ENCODE results near the gene TPP1.

TPP1 gene

GRCh38 chr11:6619004-6619745 is at the start of gene TPP1:
Gene TPP1 (minus strand): TSS chr11:6619422. CDS start chr11:6619400, 22 bp downstream.
- DNase-seq (ENCODE audit: low read depth): peak; percentile 84

- no peak for DNase-seq (ENCODE audit: low read depth)
Observed at GRCh38 chr11:6667733-6668374, 48.6 kb upstream of the TPP1 start.

DNA sequence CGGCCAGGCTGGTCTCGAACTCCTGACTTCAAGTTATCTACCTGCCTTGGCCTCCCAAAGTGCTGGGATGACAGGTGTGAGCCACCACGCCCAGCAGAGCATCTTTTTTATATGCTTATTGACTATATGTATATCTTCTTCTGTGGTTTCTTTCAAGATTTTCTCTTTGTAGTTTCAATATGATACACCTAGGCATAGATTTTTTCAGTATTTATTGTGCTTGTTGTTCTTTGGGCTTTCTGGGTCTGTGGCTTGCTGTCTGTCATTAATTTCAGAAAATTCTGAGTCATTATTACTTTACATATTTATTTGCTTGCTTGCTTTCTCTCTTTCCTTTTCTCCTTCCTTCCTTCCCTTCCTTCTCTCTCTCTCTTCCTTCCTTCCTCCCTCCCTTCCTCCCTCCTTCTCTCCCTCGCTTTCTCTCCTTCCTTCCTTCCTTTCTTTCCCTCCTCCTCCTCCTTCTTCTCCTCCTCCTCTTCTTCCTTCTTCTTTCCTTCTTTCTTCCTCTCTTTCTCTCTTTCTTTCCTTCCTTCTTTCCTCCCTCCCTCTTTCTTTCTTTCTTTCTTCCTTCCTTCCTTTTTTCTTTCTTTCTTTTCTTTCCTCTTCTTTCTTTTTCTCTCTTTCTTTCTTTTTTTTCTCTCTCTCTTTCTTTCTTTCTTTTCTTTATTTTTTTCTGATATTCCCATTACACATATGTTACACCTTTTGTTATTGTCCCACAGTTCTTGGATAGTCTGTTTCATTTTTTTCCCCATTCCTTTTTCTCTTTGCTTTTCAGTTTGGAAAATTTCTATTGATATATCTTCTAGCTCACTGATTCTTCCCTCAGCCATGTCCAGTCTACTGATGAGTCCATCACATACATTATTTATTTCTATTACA is 47.3 kb upstream of the TPP1 start:
- DNase-seq (ENCODE audit: low read depth): no peak

GRCh38 chr11:6664551-6664950 is 45.3 kb upstream of the TPP1 start:
- DNase-seq (ENCODE audit: low read depth): no peak

DNA sequence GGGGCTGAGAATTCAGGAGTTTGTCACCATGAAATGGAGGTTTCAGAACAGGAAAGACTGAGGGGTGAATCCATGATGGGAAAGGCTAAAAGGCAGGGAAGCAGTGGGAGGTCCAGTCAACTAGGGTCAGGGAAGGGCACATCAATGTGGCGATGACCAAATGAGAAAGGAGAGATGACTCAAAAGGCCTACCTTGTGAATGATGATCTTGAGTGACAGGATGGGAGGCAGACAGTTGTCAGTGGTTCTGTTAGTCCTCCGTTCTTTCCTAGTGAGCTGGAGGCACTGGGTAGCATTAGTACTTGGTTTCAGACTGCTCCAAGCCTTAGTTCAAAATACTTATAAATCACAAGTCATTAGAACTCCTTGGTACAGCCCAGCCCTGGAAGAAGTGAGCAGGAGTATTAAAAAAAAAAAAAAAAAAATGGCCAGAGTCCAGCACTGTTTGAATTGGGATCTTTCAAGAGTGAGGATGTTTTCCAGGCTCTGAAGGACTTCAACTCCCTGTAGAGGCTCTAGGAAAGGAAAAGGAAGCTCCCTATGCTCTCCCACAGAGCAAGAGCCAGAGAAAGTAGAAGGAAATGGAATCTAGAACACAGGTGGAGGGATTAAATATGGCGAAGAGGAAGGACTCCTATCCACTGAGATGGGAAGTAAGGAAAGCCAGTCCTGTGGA is 44.7 kb upstream of the TPP1 start:
- DNase-seq (ENCODE audit: low read depth): no peak

DNA sequence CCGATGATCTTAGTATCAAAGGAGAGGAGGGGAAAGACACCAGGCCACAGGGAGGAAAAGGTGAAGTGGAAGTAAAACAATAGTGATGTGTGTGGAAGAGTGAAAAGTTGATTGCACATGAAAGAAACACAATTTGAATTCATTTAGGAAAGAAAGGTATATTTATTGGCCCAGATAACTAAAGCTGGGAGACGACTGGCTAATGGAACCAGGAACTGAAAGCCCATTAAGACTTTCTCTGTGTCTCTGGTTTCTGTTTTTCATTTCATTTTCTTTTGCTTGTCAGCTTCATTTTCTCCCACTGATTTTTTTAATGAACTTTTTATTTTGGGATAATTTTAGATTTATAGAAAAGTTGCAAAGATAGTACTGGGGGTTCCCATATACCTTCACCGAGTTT is 41.5 kb upstream of the TPP1 start:
- DNase-seq (ENCODE audit: low read depth): no peak

- no peak for DNase-seq (ENCODE audit: low read depth)
Observed at GRCh38 chr11:6658647-6659046, 39.4 kb upstream of the TPP1 start.

GRCh38 chr11:6657346-6657745 is 38.1 kb upstream of the TPP1 start:
- DNase-seq (ENCODE audit: low read depth): no peak

DNA sequence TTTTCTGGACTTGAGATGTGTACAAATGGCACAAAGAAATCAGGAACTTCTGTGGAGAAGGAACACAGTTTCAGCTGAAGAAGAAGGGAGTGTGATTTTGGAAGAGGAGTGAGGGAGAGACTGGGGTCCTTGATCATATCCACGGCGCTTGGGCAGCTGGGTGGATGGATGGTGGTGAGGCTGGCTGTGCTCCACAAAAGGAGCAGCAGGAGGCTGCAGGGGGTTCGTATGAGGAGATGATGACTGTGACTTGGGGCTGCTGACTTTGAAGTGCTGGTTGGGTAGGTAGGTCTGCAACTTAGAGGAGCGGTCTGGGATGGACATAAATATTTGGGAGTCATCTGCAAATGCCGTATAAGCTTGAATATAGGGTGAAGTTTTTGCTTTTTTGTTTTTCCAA is 37.7 kb upstream of the TPP1 start:
- DNase-seq (ENCODE audit: low read depth): no peak

- DNase-seq (ENCODE audit: low read depth): no peak
Observed at GRCh38 chr11:6656584-6656915, 37.3 kb upstream of the TPP1 start.

- DNase-seq (ENCODE audit: low read depth): no peak
Observed at GRCh38 chr11:6655790-6656583, 36.8 kb upstream of the TPP1 start, which contains the start of gene DCHS1. Gene DCHS1 (minus strand): TSS chr11:6655809. CDS start chr11:6641613, 14,196 bp downstream.

DNA sequence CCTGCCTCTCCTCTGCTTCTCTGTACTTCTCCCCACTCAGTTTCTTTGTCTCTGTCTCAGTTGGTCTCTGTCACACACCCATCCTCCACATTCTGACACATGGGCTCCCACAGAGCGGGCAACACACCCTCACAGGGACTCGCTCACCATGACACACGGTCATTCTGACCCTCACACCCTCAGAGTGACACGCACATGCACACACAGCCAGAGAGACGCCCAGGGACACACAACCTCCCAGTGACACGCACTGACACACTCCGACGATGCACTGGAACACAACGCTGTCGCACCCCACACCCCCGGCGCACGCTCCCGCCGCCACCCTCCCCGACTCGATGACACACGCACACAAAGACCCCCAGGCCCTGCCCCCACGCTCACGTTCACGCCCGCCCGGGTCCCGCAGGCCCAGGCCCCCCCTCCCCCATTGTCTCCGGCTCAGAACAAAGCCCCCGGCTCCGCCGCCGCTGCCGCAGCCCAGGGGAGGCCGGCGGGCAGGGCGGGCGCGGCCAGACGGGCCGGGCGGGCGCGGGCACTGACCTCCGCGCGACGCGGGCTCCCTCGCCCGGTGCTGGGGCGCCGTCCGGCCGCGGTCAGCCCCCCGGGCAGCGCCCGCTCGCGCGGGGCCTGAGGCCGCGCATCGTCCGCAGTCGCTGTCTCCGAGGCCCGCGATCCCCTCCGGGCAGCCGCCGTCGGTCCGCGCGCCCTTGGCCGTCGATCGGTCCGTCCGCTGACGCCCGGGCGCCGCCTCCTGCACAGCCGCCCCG is 36.0 kb upstream of the TPP1 start:
- DNase-seq (ENCODE audit: low read depth): no peak

GRCh38 chr11:6654281-6655019 is 35.2 kb upstream of the TPP1 start:
- DNase-seq (ENCODE audit: low read depth): no peak

- DNase-seq (ENCODE audit: low read depth): no peak
Observed at GRCh38 chr11:6653656-6654055, 34.4 kb upstream of the TPP1 start.

DNA sequence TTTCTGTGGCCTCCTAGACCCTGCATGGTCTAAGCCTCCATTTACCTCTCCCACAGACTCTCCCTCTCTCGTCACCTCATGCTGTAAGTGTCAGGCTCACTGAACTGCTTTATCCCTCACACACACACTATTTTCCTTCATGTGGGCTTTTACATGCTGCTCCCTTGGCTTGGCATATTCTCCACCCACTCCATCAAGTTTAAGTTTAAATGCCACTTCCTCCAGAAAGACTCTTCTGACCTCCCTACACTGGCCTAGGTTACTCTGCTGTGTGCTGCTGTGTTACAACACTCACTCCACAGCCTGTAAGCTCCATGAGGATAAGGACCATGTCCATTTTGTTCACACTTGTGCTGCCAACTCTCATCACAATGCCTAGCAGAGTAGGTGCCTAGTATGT is 33.9 kb upstream of the TPP1 start:
- no peak for DNase-seq (ENCODE audit: low read depth)

GRCh38 chr11:6652182-6652581 is 33.0 kb upstream of the TPP1 start:
- no peak for DNase-seq (ENCODE audit: low read depth)

DNA sequence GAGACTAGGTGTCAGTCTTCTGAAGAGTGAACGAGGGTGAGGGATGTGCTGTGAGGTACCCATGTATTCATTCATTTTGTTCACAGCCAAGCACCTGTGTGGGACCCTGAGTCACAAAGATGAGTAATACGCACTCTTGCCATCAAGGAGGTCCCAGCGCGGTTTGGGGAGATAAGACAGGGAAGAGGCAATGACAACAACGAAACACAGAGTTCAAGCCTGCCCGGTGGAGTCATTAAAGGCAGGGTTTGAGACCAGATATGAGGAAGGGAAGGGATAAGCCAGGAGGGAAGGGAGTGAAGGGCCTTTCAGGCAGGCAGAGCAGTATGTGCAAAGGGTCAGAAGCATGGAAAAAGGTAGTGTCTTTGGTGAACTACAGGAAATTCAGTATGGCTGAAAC is 31.8 kb upstream of the TPP1 start:
- DNase-seq (ENCODE audit: low read depth): no peak

DNA sequence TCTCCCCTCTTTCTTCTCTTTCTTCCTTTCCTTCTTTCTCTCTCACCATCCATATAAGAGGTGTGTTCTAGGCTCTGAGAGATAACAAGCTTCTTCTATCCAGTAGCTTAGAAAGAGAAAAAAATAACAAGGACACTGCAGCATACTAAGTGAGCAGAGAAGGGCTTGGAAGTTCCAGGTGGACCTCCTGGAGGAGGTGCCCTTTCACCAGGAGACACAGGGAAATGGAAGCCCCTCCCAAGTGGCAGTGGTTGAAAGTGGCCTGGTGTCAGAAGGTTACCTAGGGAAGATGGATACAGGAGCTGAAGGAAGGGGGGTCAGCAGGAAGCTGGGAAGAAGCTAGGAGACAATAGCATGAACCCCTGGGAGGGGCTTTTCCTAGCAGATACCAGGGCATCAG is 30.9 kb upstream of the TPP1 start:
- DNase-seq (ENCODE audit: low read depth): no peak

GRCh38 chr11:6648501-6648900 is 29.3 kb upstream of the TPP1 start:
- DNase-seq (ENCODE audit: low read depth): no peak

- DNase-seq (ENCODE audit: low read depth): no peak
Observed at GRCh38 chr11:6647836-6648235, 28.6 kb upstream of the TPP1 start.
